ENCODE data around the gene SERPINE2. TPM values are rescaled to one million over a fixed set of nuclear protein-coding genes. Genes with fewer than 3 reads are reported as not detected.
A peak's percentile ranks its signal among the peaks of the same experiment; 100 is the strongest.

The SERPINE2 gene
- total RNA-seq, 1 donor, result 242 TPM

DNA sequence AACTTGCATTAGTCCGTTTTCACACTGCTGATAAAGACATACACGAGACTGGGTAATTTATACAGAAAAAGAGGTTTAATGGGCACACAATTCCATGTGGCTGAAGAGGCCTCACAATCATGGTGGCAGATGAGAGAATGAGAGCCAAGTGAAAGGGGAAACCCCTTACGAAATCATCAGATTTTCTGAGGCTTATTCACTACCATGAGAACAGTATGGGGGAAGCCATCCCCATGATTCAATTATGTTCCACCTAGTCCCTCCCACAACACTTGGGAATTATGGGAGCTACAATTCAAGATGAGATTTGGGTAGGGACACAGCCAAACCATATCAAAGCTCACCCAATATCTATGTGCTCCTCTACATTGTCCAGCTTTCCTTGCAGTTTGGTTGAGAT lies 16.0 kb upstream of the SERPINE2 start:
- TF ChIP-seq, protein P1, sequence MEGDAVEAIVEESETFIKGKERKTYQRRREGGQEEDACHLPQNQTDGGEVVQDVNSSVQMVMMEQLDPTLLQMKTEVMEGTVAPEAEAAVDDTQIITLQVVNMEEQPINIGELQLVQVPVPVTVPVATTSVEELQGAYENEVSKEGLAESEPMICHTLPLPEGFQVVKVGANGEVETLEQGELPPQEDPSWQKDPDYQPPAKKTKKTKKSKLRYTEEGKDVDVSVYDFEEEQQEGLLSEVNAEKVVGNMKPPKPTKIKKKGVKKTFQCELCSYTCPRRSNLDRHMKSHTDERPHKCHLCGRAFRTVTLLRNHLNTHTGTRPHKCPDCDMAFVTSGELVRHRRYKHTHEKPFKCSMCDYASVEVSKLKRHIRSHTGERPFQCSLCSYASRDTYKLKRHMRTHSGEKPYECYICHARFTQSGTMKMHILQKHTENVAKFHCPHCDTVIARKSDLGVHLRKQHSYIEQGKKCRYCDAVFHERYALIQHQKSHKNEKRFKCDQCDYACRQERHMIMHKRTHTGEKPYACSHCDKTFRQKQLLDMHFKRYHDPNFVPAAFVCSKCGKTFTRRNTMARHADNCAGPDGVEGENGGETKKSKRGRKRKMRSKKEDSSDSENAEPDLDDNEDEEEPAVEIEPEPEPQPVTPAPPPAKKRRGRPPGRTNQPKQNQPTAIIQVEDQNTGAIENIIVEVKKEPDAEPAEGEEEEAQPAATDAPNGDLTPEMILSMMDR (IDR thresholded peaks at IDR 0.05; ENCODE audit: insufficient read depth, low read depth, low read length), result no peak
- no peak overlapping the region for H3K4me3 ChIP-seq (ENCODE audit: low read depth, low read length)
- DNase-seq (ENCODE audit: low read depth), result no peak

DNA sequence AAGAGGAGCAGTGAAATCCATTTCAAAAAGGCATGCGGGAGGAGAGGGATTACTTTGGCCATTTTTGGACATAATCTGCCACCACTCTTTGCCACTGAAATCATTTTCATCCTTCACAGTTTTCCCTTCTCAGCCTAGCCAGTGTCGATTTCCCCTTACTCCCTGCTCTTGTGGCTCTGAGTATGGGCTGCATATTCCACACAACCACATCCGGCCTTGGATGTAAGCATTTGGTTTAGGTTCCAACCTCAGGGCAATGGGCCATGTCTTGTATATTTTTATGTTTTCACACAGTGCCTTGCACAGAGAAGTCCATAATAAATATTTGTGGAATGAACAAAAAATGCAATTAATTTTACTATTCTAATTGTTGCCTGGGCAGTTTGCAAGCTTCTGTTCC lies 7.7 kb upstream of the SERPINE2 start:
- peak; percentile 56 for DNase-seq (ENCODE audit: low read depth)

DNA sequence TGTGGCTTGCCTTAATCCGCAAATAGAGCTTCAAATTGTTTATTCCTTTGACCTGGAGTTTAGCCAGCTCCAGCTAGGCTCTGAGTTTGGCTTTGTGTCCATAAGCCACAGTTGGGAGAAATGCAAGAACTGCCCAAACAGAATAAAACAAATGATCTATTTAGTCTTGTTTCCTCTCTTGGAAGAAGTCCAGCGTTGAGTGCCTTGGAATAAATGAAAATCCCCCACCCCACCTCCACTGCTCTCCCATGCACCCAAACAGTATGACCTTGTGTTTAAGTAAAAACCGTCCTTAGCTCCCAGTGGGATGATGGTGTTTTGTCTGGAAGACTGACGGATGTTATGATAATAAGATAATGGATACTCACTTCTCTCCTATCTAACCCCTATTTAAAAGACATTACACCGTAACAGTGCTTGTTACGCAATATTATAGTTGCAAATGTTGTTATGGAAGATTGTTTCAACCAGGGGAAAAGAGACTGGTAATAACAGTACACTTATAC lies 3.2 kb upstream of the SERPINE2 start:
- TF ChIP-seq, protein P1 (IDR thresholded peaks at IDR 0.05; ENCODE audit: insufficient read depth, low read depth, low read length), result no peak
- no peak overlapping the region for H3K4me3 ChIP-seq (ENCODE audit: low read depth, low read length)
- DNase-seq (ENCODE audit: low read depth), result peak; percentile 71

More for the DNA sequence above, 7.7 kb upstream of the SERPINE2 start:
- TF ChIP-seq, protein P1 (IDR thresholded peaks at IDR 0.05; ENCODE audit: insufficient read depth, low read depth, low read length), result no peak
- H3K4me3 ChIP-seq (ENCODE audit: low read depth, low read length), result no peak overlapping the region

DNA sequence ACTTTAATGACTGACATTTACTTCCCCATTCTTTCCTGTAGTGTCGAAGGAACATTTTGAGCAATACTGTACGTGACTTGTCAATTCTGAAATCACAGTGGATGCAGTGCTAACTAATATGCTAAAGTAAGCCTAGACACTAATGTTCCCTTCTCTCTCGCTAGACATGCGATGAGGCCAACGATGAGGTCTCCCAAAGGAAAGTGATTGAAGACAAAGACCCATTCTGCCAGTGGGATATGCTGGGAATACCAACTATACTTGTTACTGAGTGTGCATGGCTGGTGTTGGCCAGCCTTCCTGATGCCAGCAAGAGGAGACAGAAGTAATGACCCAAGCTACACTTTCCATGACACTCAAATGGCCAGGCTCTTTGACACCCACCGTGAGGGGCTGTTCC lies 2.5 kb upstream of the SERPINE2 start:
- no peak overlapping the region for H3K4me3 ChIP-seq (ENCODE audit: low read depth, low read length)
- TF ChIP-seq, protein P1 (IDR thresholded peaks at IDR 0.05; ENCODE audit: insufficient read depth, low read depth, low read length), result no peak
- no peak for DNase-seq (ENCODE audit: low read depth)

DNA sequence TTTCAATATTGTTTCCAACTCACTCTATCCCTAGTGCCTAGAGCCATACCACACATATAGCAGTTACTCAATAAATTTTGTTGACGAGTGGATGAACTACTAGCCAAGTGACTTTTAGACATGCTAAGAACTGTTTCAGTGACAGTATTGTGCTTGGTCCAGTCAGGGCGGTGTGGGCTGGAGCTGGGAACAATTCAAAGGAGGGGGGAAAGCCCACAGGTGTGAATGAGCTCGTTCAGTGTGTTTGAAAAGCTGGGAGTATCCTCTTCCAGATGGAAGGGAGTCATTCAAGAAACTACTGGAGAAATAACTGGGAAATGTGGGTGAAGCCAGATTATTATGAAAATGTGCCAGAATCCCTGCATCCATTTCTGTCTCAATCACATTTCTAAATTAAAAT lies 1.7 kb upstream of the SERPINE2 start:
- DNase-seq (ENCODE audit: low read depth), result no peak
- TF ChIP-seq, protein P1 (IDR thresholded peaks at IDR 0.05; ENCODE audit: insufficient read depth, low read depth, low read length), result no peak
- no peak overlapping the region for H3K4me3 ChIP-seq (ENCODE audit: low read depth, low read length)

DNA sequence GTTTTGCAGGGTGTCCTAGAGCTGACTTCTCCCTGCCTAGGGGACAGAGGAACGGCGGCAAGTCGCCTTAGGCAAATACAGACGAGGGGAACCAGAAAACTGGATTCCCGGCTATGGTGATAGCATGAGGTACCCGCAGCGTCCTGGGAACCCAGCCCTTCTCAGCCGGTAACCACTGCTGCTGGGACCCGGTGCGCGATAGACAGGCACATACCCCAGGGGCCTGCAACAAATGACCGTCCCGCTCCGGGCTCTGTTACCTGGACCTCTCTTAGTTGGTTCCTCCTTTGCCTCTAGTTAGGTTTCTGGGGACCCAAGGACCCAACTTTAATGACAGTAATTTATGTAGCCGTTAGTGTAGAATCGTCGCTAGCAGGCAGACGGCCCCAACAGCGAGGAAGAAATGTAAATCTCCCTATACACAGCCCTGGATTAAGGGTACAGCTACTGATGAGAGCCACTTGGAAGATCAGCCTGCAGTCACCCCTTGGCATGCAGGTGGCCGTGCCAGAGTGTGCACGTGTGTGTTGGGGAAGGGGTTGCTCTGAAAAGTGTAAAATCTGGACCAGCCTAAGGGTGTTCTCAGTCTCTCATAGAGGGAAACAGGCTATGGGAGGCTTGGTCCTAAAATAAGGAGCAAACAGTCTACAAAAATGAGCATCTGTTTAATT lies 819 bp upstream of the SERPINE2 start:
- TF ChIP-seq, protein P1 (IDR thresholded peaks at IDR 0.05; ENCODE audit: insufficient read depth, low read depth, low read length), result no peak
- peak overlapping the region; percentile 83 for H3K4me3 ChIP-seq (ENCODE audit: low read depth, low read length)
- DNase-seq (ENCODE audit: low read depth), result peak; percentile 8

DNA sequence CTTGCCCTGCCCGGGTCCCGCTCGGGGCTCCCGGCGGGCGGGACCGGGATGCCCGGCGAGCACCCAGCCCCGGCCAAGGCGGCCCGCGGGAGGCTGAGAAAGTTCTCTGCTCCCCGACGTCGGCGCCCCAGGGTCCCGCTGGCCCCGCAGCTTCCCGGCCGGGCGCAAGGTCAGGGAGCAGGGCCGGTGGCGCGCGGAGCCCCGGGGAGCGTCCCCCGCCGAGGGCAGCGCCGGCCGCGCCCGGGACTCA lies 331 bp downstream of the SERPINE2 start:
- peak overlapping the region; percentile 83 for H3K4me3 ChIP-seq (ENCODE audit: low read depth, low read length)
- no peak for DNase-seq (ENCODE audit: low read depth)
- TF ChIP-seq, protein P1 (IDR thresholded peaks at IDR 0.05; ENCODE audit: insufficient read depth, low read depth, low read length), result no peak

All from fibroblast of villous mesenchyme (primary cell).